ENCODE results near the gene ADGRF5.

ADGRF5 gene

DNA sequence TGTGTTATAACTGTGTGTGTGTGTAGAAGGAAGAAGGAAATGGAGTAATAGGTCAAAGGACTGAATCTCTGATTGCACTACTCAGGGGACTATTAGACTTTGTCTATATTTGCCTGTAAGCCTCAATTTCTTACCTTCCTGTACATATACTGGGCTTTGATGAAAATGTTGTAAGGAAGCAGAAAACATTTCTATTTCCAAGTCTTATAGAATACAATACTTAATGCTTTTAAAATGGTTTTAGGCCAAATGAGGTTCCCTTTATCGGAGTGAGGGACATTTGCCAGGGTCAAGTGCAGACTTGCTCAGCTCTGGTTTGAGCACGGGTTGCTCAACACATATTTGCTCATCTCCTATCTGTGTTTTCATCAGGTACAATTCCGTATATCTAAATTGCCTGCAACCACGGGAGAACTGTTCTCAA is 100.3 kb downstream of the ADGRF5 start:
- no peaks in the 10 kb centered on the region for H3K9me3 Mint-ChIP-seq
- H3K4me3 Mint-ChIP-seq, result no peak overlapping the region
- TF ChIP-seq, protein P1, sequence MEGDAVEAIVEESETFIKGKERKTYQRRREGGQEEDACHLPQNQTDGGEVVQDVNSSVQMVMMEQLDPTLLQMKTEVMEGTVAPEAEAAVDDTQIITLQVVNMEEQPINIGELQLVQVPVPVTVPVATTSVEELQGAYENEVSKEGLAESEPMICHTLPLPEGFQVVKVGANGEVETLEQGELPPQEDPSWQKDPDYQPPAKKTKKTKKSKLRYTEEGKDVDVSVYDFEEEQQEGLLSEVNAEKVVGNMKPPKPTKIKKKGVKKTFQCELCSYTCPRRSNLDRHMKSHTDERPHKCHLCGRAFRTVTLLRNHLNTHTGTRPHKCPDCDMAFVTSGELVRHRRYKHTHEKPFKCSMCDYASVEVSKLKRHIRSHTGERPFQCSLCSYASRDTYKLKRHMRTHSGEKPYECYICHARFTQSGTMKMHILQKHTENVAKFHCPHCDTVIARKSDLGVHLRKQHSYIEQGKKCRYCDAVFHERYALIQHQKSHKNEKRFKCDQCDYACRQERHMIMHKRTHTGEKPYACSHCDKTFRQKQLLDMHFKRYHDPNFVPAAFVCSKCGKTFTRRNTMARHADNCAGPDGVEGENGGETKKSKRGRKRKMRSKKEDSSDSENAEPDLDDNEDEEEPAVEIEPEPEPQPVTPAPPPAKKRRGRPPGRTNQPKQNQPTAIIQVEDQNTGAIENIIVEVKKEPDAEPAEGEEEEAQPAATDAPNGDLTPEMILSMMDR (IDR thresholded peaks at IDR 0.05; ENCODE audit: unreplicated experiment in 3 of 3), result no peak
- no peaks in the 10 kb centered on the region for H3K4me1 Mint-ChIP-seq
- peaks cover 11% of the 10 kb centered on the region for H3K27me3 Mint-ChIP-seq (ENCODE audit: low read depth)
- H3K27ac Mint-ChIP-seq, result no peak overlapping the region
- H3K36me3 Mint-ChIP-seq (ENCODE audit: low read depth), result no peaks in the 10 kb centered on the region

DNA sequence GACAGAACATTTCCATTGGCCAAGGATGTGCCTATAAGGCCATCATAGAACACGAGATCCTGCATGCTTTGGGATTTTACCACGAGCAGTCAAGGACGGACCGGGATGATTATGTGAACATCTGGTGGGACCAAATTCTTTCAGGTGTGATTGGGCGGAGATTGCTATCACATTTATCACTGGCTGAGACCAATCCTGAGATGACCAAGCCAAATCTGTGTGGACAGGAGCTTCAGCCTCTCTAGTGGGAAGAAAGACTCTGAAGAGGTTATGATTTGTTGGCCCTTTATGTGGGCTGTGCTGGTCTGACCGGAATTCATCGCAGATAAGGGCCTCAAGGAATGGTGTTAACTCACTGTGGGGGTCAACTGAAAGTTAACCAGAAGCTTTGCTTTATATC is 102.2 kb downstream of the ADGRF5 start:
- H3K9me3 Mint-ChIP-seq, result no peaks in the 10 kb centered on the region
- no peaks in the 10 kb centered on the region for H3K36me3 Mint-ChIP-seq (ENCODE audit: low read depth)
- H3K4me1 Mint-ChIP-seq, result no peaks in the 10 kb centered on the region
- TF ChIP-seq, protein P1 (IDR thresholded peaks at IDR 0.05; ENCODE audit: unreplicated experiment in 3 of 3), result no peak
- H3K4me3 Mint-ChIP-seq, result no peak overlapping the region
- peaks cover 7% of the 10 kb centered on the region for H3K27me3 Mint-ChIP-seq (ENCODE audit: low read depth)
- H3K27ac Mint-ChIP-seq, result no peak overlapping the region

DNA sequence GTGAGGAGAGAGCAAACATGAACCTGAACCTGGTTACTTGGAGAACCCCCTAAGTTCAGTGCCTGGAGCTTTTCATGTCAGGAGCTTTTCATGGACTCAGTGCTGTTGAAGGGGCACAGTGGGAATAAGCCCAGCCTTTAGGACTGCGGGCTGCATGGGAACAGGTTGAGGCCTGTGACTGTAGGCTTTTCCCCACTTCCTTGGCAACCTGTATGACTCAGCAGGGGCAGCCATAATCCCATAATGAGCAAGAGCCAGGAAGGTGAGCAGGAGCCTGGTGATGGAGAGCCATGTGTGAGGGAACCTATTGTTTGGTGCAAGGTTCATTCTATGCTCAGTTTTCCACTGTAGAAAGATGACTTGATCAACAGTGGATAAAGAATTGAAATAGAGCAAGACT is 105.1 kb downstream of the ADGRF5 start:
- TF ChIP-seq, protein P1 (IDR thresholded peaks at IDR 0.05; ENCODE audit: unreplicated experiment in 3 of 3), result no peak
- Mint-ChIP-seq H3K36me3 (ENCODE audit: low read depth) (no peaks in the 10 kb centered on the region), H3K4me1 (no peaks in the 10 kb centered on the region), H3K4me3 (no peak overlapping the region), H3K27me3 (ENCODE audit: low read depth) (no peaks in the 10 kb centered on the region), H3K9me3 (peaks cover 16% of the 10 kb centered on the region), H3K27ac (no peak overlapping the region)

DNA sequence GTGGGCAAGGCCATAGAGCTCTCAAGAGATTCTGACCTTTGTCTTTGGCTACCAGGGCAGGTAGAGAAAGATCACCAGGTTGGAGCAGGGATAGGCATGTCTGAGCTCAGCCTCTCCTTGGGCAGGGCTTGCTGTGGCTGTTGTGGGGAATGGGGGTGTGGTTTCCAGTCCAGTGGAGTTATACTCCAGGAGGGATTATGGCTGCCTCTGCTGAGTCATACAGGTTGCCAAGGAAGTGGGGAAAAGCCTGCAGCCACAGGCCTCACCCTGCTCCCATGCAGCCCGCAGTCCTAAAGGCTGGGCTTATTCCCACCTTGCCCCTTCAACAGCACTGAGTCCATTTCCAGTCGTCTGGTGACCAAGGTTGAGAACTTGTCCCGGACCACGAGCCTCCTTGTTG is 106.6 kb downstream of the ADGRF5 start:
- H3K4me3 Mint-ChIP-seq, result no peak overlapping the region
- no peak overlapping the region for H3K27ac Mint-ChIP-seq
- TF ChIP-seq, protein P1 (IDR thresholded peaks at IDR 0.05; ENCODE audit: unreplicated experiment in 3 of 3), result no peak
- H3K27me3 Mint-ChIP-seq (ENCODE audit: low read depth), result no peaks in the 10 kb centered on the region
- no peaks in the 10 kb centered on the region for H3K36me3 Mint-ChIP-seq (ENCODE audit: low read depth)
- H3K9me3 Mint-ChIP-seq, result peaks cover 19% of the 10 kb centered on the region
- H3K4me1 Mint-ChIP-seq, result no peaks in the 10 kb centered on the region

DNA sequence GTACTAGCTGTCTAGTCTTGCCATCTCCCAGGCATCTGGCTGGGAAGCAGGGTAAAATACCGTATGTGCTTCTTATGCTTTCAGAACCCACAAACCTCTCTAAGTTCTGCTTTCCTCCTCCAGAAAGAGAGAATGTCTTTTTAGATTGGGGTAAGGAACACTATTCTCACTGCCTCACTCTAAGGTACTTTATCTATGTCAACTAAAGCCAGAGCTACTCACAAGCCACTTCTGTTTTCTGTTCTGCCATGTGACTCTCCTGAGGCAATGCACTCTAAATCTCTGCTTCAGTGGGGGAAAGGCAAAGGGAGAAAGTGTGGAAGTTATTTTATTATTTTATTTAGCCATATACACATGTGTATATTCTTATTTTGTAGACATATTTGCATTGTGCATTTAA is 112.9 kb downstream of the ADGRF5 start:
- TF ChIP-seq, protein P1 (IDR thresholded peaks at IDR 0.05; ENCODE audit: unreplicated experiment in 3 of 3), result no peak
- Mint-ChIP-seq H3K27ac (no peak overlapping the region), H3K4me3 (no peak overlapping the region), H3K27me3 (ENCODE audit: low read depth) (peaks cover 4% of the 10 kb centered on the region), H3K9me3 (peaks cover 12% of the 10 kb centered on the region), H3K4me1 (no peaks in the 10 kb centered on the region), H3K36me3 (ENCODE audit: low read depth) (no peaks in the 10 kb centered on the region)
